Effector CD4-positive, alpha-beta T cell (primary cell): ENCODE data around the gene ZFAND2A.
"Not testable (repeated sequence)": the region's sequence is repeated elsewhere in the genome, so short reads cannot be mapped to it uniquely, and the experiment has no call there.

Experiments used
- DNase-seq: peaks from one replicate; pipeline ENCODE4 v3.0.0-alpha.2; 2020
- total RNA-seq: gene quantifications from one replicate; lab custom pipeline; 2026; lab: John Stamatoyannopoulos, UW

ZFAND2A gene, protein sequence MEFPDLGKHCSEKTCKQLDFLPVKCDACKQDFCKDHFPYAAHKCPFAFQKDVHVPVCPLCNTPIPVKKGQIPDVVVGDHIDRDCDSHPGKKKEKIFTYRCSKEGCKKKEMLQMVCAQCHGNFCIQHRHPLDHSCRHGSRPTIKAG
- 36.2 reads per million, percentile 61 among the genes with 10 or more reads in this experiment for total RNA-seq

DNA sequence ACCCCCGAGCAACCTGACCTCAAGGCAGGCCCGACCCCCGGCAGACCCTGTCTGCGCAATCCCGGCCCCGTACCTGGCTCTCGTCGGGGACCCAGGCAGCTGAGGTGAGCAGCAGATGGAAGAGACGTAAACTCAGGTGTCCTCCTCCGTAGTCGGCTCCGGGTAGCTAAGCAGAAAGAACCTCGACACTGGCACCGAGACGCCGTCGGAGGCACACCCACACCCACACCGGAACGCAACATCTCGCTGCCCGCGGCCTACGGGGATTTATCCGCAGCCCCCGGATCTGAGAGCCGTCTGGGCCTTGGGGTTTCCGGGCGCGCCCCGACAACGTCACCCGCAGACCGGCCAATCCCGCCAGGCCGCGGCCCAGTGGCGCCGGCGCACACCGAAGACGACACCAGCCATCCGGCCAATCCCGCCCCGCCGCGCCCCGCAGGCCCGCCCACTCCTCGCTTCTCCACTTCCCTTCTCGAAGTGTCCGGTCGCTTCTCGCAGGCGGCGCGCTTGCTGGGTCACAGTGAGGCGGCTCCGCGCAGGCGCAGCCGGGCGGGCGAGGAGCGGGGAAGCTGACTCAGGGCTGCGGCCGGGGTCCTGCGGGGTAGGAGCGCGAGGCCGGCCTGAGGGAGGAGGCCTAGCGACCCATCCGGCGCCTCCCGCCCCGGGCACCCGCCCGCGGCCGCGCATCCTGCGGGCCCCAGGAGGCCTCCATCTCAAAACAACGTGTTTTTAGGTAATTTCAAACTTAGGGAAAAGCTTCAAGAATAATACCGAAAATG is at the start of gene ZFAND2A:
TSS of gene ZFAND2A (minus strand) at position 306 of the 779 bp plus-strand sequence. CDS start 1,984 bp downstream, outside the sequence.
- DNase-seq = peak; percentile 98

DNA sequence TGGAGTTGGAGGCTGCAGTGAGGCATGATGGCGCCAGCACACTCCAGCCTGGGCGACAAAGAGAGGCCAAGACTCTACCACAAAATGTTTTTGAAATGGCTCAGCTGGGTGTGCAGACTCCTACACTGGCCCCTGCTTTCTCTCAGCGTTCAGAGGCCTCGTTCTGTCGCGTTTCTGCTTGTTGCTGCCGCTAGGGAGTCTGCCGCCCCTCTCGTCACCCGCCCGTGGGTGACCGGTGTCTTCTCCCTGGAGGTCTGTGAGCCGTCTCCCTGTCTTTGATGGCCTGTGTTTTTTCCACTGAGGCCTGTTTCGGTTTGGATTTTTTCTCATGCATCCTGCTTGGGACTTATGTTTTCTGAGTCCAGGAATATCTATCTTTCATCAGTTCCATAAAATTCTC is 49.1 kb upstream of the ZFAND2A start:
- DNase-seq = no peak

DNA sequence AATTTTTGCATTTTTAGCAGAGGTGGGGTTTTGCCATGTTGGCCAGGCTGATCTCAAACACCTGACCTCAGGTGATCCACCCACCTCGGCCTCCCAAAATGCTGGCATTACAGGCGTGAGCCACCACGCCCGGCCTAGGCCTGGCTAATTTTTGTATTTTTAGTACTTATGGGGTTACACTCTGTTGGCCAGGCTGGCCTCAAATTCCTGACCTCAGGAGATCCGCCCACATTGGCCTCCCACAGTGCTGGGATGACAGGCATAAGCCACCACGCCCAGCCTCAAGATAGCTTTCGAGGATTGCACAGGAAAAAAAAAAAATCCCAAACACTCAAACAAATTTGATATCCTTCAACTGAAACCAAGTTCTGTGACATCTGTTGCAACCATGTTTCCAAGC is 45.7 kb upstream of the ZFAND2A start:
- not testable (repeated sequence) for DNase-seq

DNA sequence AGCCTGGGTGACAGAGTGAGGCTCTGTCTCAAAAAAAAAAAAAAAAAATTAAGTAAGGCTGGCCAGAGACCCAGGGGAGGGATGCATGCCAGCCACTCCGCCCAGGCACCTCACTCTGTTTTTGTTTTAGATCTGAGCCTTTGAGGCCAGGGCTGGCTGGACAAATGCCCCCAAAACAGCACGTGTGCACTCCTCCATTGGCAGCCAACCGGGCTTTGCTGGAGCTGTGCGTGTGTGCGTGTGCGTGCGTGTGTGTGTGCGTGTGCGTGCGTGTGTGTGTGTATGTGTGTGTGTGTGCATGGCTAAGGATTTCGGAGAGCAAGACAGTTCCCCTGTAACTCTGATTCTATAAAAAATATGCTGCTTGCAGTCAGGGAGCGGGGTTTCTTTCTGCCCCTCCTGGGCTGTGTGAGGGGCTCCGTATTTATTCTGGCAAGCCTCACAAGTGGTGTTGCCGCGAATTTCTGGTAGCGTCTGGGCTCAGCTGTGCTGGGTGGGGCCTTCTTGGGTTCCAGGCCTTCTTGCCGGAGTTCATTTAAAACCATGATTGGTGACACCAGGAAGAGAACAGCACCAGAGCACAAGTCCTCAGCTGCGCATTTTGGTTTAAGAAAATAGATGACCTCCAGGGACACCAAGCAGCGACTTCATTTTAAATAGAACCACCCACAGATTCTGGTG is 44.6 kb upstream of the ZFAND2A start:
- DNase-seq = no peak

DNA sequence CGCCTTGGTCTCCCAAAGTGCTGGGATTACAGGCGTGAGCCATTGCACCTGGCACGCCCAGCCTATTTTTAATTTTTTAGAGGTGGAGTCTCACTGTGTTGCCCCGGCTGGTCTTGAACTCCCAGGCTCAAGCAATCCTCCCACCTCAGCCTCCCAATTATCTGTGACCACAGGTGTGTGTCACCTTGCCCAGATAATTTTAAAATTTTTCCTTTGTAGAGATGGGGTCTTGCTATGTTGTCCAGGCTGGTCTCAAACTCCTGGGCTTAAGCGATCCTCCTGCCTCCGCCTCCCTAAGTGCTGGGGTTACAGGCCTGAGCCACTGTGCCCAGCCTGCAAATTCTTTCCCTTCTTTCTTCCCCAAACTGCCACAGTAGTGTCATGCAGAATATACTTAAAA is 42.9 kb upstream of the ZFAND2A start:
- DNase-seq = not testable (repeated sequence)

DNA sequence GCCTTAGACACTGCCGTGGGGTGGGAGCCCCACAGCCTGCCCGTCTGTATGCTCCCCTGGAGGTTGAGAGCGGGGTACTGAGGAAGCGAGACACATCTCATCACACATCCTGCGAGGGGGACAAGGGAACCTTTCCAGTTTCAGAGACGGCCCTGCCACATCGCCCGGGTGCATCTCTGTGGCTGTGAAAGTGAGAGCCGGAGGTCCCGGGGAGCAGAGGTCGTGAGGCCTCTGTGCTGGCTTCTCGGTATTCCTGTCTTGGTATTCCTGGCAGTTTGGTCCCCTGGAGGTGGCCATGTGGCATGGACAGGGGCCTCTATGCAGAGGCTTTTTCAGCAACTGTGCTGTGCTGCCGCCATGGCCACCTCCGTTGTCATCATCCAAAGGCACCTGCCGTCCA is 41.9 kb upstream of the ZFAND2A start:
- no peak for DNase-seq

DNA sequence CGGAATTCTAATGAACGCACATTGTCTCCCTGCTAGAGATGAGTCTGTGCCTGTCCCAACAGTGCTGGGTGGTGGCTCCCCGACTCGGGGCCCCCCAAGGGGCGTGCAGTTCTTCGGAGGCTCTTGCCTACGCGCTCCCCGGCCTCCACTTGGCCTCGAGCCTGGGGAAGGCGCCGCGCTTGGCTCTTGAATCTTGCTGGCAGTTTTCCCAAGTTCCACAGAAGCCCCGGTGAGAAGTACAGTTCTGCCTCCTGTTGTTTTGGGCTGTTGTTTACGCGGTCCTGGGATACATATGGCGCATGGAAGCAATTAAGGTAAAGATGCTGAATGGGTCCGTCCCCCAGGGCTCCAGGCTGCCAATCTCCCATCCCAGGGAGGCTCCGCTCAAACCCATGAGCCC is 40.0 kb upstream of the ZFAND2A start:
- DNase-seq = no peak

DNA sequence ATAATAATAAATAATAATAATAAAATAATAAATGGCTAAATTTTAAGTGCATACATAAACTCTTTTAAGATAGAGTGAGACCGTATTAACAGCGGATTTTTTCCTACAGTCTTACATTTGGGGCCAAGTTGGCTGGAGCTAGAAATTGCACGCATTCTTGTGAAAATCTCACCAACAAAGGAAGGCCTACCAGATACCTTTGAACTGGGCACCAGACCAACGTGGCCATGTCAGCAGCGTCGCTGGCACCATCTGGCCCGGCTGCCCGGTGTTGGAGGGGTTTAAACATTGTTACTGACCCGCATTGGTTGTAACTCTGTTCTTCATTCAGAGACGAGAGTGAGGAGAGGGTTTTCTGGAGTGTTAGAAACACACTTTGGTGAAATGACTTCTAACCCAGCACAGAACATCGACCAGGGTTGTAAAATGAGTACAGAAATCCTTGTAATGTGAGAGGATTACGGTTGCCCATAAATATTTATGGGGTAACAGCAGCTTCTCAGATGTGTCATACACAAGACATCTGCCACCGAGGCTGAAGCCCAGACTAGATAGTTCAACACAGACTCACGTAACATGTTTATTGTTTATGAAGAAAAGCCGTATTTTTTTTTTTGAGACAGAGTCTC is 38.1 kb upstream of the ZFAND2A start:
- DNase-seq = no peak

DNA sequence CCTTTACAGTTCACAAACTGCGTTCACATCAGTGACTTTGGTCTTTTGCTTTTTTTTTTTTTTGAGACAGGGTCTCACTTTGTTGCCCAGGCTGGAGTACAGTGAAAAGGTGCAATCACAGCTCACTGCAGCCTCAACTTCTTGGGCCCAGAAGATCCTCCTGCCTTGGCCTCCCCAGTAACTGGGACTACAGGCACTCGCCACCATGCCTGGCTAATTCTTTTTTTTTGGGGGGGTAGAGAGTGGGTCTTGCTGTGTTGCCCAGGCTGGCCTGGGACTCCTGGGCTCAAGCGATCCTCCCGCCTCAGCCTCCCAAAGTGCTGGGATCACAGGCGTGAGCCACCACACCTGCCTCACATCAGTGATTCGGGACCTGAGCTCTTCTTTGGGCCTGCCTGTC is 37.0 kb upstream of the ZFAND2A start:
- no peak for DNase-seq

DNA sequence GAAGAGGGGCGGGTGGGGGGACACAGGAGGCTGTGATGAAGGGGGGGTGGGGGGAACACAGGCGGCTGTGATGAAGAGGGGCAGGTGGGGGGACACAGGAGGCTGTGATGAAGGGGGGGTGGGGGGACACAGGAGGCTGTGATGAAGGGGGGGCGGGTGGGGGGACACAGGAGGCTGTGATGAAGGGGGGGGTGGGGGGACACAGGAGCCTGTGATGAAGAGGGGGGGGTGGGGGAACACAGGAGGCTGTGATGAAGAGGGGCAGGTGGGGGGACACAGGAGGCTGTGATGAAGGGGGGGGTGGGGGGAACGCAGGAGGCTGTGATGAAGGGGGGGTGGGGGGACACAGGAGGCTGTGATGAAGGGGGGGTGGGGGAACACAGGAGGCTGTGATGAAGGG is 36.4 kb upstream of the ZFAND2A start:
- not testable (repeated sequence) for DNase-seq

DNA sequence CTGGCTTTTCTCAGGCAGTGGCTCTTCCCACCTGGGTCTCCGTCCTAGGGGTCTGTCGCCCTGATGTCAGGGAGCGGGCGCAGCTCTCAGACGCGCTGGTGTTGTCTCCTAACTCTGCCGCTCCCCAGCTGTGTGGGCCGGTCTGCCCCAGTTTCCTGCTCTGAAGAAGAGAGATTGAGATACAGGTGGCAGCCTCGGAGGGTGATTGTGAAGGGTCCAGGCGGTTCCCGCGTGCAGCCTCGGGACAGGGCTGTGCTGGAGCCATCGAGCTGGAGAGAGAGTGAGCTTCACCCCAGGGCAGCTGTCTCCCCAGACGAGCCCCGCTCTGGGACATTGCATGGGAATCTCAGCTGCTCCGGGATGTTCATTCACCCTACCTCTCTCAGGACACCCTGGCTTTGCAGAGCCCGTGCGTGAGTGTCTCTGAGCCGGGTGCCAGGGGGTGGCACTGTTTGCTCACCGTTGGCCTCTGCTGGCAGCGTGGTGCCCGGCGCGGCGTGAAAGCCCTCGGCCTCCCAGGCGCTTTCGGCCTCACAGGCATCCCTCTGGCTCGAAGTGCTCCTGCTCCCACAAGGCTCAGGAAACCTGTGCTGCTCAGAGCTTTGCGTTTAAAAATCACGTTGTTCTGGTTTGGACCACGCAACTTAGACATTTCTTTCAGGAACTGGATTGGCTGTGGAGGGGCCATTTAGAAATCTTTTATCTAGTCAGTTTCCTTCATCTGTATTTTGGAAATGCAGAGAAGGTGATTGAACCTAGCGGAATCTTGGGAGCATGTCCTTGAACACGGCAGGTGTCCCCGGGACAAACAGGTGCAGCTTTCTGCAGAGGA is 33.8 kb upstream of the ZFAND2A start:
- DNase-seq = no peak

DNA sequence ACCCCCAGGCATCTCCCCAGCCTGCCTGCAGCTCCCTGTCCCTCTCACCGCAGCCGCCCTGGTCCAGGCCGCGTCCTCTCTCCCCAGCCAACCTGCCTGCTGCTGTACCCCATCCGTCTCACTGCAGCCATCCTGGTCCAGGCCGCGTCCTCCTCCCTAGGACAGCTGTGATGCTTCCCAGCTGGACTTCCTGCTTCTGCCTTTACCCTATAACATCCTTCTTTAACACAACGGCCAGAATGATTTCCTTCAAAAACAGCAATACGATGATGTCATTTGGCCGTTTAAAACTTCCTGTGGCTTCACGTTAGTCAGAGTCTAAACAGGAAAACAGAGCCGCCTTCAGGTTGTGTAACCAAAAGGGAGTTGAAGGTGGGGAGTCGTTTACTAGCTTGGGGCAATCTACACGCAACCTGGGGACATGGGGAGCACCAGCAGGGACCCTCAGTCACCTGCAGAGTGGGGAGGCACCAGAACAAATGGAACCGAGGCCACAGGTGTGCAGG is 32.2 kb upstream of the ZFAND2A start:
- no peak for DNase-seq

DNA sequence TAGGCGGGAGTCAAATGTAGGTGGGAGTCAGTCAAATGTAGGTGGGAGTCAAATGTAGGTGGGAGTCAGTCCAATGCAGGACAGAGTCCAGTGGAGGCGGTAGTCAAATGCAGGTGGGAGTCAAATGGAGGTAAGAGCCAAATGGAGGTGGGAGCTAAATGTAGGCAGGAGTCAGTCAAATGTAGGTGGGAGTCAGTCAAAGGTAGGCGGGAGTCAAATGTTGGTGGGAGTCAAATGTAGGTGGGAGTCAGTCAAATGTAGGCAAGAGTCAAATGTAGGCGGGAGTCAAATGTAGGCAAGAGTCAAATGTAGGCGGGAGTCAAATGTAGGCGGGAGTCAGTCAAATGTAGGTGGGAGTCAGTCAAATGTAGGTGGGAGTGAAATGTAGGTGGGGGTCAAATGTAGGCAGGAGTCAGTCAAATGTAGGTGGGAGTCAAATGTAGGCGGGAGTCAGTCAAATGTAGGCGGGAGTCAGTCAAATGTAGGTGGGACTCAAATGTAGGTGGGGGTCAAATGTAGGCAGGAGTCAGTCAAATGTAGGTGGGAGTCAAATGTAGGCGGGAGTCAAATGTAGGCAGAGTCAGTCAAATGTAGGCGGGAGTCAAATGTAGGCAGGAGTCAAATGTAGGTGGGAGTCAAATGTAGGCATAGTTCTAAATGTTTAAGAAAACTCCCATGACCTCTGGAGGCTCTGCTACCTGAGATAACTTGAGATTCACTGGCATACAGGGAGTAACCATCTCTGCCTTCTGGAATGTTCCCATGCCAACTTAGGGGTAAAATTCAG is 30.2 kb upstream of the ZFAND2A start:
- no peak for DNase-seq

DNA sequence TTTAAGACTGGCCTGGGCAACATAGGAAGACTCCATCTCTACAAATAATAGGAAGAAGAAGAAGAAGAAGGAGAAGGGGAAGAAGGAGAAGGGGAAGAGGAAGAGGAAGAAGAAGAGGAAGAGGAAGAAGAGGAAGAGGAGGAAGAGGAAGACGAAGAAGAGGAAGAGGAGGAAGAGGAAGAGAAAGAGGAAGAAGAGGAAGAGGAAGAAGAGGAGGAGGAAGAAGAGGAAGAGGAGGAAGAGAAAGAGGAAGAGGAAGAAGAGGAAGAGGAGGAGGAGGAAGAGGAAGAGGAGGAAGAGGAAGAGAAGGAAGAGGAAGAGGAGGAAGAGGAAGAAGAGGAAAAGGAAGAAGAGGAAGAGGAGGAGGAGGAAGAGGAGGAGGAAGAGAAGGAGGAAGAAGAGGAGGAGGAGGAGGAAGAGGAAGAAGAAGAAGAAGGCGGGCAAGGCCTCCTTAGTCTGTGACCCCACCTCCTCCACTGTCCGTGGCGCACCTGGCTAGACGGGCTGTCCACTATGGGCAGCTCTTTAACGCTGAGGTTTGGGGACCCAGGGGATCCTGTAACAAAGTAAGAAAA is 28.8 kb upstream of the ZFAND2A start:
- DNase-seq = no peak

DNA sequence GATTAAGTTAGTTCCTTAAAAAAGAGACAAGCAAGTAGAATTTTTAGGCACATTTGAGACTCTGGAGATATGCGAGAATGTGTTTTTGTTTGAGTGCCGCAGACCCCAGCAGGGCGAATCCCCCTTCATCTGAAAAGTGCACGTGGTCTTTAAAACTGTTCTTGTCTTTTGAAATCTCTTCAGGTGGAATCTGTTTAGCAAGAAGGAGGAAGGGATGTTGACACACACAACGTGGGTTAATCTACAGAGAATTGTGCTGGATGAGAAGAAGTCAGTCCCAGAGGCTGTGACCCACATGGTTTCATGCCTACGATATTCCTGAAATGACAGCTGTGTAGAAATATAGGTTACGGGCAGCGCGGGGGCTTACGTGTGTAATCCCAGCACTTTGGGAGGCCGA is 27.1 kb upstream of the ZFAND2A start:
- no peak for DNase-seq

DNA sequence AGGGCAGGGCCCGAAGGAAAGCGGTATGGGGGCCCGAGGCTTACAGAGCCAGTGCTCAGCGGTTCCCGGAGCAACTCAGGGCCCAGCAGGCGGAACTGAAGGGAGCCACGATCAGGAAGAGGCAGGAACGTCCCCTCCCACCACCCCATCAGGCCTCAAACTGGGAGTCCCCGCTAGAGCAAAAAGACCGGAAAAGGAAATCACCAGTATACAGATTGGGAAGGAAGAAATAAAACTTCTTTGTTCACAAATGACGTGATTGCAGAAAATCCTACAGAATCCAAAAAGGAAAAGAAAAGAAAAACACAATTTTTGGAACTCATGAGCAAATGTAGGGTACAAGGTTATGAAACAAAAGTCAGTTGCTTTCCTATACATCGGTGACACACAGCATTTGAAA is 21.6 kb upstream of the ZFAND2A start:
- no peak for DNase-seq

DNA sequence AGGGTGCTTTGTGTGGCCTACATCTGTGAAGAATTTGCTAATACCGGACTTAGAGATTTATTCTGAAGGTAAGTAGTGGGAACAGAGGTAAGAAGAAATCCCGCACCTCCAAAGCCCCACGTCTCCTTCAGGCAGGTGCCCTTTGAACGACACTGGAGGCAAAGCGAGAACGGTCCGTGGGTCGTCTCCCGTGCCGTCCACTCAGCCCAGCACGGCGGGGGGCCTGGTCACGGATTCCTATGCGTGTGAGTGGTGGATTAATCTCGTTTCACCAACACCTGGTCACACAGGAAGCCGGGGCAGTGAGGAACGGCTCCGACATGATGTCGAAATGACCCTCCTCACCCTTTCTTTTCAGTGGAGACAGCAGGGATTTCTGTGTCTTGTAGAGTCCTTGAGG is 21.0 kb upstream of the ZFAND2A start:
- DNase-seq = no peak

DNA sequence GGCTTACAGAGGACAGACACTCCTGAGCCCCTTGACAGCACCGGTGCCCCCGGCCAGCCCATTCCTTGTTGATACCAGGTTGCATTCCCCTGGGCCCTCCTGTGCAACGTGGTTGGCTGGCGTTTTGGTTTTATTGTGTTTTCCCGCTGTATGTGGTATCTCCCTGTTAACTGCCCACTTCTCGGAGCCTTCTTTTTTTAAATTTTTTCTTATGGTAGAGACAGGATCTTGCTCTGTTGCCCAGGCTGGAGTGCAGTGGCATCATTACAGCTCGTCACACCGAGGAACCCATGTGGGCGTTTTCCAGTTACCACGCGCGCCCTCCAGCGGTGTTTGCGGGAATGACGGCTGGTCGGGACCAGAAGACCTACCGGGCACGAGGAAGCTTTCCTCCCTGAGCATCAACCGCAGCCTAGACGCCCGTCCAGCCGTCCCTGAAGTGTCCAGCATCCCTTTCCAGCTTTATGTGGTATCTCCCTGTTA is 16.9 kb upstream of the ZFAND2A start:
- peak; percentile 61 for DNase-seq

DNA sequence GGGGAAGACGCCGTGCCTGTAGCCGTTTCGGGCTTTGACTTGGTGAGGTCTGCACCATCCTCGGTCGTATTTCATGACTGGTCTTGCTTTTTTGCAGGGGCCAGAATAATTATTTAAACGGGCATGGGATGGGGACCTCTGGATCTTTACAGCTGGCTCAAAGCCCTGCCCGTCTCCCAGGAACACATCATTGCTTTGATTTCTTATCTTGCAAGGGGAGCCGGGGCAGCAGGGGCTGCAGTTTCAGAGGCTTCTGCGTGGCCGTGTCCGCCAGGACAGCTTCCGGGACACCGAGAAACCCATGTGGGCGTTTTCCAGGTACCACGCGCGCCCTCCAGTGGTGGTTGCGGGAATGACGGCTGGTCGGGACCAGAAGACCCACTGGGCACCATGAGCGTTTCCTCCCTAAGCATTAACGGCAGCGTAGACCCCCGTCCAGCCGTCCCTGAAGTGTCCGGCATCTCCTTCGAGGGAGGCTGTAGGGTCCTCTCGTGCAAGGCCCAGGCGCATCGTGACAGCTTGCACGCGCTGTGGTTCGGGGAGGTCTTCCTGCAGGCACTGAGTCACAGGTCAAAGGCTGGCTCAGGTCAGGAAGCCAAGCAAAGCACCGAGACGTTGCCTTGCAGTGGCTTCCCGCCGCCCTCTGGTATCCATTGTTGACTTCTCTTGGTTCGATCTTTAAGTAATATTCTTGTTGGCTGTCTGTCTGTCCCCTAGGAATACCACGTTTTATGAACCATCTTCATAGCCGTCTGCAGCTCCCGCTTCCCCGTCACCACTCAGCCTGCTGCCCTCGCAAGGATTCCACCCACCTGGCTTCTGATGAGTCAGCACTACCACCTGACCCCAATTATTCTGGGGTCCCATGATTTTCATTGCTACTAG is 16.2 kb upstream of the ZFAND2A start:
- DNase-seq = peak; percentile 71

DNA sequence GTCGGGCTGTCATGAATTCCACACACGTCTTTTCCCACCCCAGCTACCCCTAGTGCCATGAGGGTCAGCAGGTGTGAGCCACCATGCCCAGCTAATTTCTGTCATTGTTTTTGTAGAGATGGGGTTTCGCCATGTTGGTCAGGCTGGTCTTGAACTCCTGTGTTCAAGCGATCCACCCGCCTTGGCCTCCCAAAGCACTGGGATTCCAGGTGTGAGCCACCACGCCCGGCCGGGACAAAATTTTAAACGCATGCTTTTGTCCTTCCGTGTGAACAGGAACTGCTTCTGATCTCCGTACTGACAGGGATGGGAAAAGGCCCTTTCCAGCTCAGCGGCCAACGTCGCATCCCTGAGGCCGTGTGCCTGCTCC is 15.6 kb upstream of the ZFAND2A start:
- DNase-seq = no peak
